Retinal pigment epithelial cell (primary cell): ENCODE results near the gene PRKG2.

Experiments used
- DNase-seq: peaks from one replicate; pipeline ENCODE4 v3.0.0-alpha.2; 2010; ENCODE audit warnings: low read depth
- H3K4me3 ChIP-seq: 2 replicates; pipeline ENCODE4 v1.5.1; 2011; ENCODE audit warnings: mild to moderate bottlenecking, low read length, control low read depth, moderate library complexity
- CTCF ChIP-seq: conservative IDR thresholded peaks from 2 replicates; pipeline ENCODE4 v1.5.1; 2011; ENCODE audit warnings: low read depth, low read length, control low read depth, inconsistent platforms

PRKG2 gene

GRCh38 chr4:81052119-81053068, 162.6 kb downstream of the PRKG2 start:
- TF ChIP-seq CTCF = peak; percentile 86
- H3K4me3 ChIP-seq = no peak overlapping the region
- no peak for DNase-seq

GRCh38 chr4:81049907-81050306, 165.1 kb downstream of the PRKG2 start:
- no peak overlapping the region for H3K4me3 ChIP-seq
- DNase-seq = no peak
- TF ChIP-seq CTCF = no peak

GRCh38 chr4:81049330-81049729, 165.7 kb downstream of the PRKG2 start:
- no peak for TF ChIP-seq CTCF
- H3K4me3 ChIP-seq = no peak overlapping the region
- DNase-seq = no peak

DNA sequence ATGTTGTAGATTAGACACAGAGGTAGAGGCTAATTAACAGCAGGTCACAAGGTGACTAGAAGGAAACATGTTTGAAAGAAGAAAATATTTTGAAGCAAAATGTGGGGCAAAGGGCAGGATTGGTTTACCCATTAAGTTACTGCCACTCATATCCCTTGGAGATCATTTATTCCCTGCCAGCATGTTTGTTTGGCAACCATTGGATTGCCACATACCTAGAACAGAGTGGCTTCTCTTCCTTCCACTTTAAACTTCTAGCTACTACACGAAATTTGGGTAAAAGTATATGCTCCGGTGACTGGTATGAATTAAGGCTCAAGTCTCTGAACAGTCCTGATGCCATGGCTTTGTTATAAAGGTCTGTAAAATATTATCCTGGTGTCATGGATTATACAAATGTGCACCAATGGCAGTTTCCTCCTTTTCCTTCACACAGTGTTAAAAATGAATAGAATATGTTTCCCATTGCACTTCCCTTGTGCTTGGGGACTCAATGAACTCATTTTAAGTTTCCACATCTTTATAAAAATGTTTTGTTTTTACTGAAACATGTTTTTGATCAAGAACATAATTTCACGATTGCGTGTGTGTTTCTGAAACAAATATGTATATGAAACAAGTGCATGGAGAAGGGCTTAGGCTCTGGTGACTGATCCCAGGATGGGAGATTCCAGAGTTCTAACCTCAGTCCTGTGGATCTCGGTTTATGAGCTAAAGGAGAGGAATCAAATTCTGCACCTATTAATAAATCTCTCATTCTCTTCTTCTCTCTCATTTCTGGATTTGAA, 172.2 kb downstream of the PRKG2 start:
- no peak for TF ChIP-seq CTCF
- no peak for DNase-seq
- no peak overlapping the region for H3K4me3 ChIP-seq

DNA sequence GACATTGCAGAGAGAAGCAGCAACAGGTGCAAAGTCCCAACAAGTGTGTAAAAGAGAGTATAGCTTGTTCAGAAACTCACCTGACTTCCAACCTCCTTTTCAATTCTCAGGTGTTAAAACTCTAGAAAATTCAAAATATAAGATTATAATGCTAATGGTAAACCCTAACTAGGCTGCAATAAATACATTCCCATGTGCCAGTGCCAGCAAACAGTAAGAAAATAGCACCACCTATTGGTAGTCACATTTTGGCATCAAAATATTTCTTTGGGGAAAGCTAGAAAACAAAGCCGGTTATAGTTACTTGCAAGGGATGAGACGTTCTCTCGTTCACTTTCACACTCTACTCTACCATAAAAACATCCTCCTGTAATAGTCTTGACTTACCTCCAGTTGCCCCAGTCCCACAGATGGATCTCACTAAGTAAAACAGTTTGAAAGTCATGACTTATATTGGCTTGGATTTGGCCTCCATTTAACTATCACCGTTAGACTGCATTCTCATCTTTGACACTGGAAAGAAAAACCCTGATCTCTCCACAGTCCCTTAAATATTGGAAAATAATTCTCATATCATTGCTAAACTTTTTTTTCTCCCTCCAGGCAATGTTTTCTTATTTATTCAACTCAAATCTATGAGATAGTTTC, 174.9 kb downstream of the PRKG2 start:
- peak; percentile 76 for TF ChIP-seq CTCF
- no peak overlapping the region for H3K4me3 ChIP-seq
- DNase-seq = no peak

GRCh38 chr4:81039351-81039972, 175.6 kb downstream of the PRKG2 start:
- no peak overlapping the region for H3K4me3 ChIP-seq
- TF ChIP-seq CTCF = no peak
- no peak for DNase-seq
